ENCODE results near the gene PLCD1.
"Not testable (repeated sequence)": the region's sequence is repeated elsewhere in the genome, so short reads cannot be mapped to it uniquely, and the experiment has no call there.

The PLCD1 gene

DNA sequence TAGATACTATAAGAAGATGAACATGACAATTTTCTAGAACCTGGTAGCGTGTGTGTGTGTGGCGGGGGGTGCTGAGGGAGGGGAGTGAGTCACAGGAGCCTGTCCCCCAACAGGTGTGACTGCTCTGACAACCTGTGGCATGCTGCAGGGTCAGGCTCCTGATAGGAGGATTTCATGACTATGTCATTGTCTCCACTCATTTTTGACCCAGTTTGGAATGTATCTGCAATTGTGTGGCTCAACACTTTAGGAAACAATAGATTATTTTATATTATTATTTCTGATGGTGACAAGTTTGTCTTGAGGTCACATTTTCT lies 48.1 kb downstream of the PLCD1 start:
- in situ Hi-C loops (cut with HindIII; ENCODE audit: low sequenced_read_pairs) = no loop called here
- H3K4me3 ChIP-seq (ENCODE audit: low read depth, low read length) = no peak overlapping the region
- no peak for DNase-seq (ENCODE audit: low read depth, low spot score)
- TF ChIP-seq, protein P1, sequence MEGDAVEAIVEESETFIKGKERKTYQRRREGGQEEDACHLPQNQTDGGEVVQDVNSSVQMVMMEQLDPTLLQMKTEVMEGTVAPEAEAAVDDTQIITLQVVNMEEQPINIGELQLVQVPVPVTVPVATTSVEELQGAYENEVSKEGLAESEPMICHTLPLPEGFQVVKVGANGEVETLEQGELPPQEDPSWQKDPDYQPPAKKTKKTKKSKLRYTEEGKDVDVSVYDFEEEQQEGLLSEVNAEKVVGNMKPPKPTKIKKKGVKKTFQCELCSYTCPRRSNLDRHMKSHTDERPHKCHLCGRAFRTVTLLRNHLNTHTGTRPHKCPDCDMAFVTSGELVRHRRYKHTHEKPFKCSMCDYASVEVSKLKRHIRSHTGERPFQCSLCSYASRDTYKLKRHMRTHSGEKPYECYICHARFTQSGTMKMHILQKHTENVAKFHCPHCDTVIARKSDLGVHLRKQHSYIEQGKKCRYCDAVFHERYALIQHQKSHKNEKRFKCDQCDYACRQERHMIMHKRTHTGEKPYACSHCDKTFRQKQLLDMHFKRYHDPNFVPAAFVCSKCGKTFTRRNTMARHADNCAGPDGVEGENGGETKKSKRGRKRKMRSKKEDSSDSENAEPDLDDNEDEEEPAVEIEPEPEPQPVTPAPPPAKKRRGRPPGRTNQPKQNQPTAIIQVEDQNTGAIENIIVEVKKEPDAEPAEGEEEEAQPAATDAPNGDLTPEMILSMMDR (IDR thresholded peaks at IDR 0.05; ENCODE audit: low read depth, low read length) = no peak

DNA sequence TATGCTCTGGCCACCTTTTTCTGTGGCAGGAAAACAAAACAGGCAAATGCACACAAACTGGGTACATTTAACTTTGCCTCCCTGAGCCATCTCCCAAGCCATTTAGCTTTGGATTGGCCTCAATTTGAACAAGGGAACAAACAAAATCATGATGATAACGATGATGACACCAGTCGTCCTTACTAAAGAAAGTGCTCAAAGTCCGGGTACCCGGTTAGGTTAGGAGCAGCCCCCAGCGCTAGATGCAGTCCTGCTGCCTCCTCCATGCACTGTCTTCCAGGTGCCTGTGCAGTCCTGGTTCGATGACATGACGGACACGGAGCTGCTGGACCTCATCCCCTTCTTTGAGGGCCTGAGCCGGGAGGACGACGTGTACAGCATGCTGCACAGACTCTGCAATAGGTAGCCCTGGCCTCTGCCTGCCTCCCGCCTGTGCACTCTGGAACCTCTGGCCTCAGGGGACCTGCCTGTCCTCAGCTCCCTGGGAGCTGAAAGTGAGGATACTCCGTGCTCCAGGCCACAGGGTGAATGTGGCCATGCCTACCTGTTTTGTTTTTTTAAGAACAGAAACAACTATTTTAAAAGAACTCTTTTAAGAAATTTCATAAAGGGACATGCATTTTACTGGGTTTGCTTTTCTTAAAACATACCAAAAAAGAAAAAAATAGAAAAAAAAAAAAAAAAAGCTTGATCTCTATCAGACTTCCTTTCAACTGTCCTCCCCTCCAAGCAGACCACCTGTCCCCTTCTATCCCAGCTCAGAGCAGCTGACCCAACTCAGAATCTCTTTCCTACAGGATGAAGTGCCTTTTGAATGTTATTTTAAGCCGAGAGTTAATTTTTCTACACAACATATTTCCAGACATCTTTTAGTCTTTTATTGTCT lies 48.7 kb downstream of the PLCD1 start:
- no peak for DNase-seq (ENCODE audit: low read depth, low spot score)
- in situ Hi-C loops (cut with HindIII; ENCODE audit: low sequenced_read_pairs) = no loop called here
- TF ChIP-seq, protein P1 (IDR thresholded peaks at IDR 0.05; ENCODE audit: low read depth, low read length) = no peak
- no peak overlapping the region for H3K4me3 ChIP-seq (ENCODE audit: low read depth, low read length)

DNA sequence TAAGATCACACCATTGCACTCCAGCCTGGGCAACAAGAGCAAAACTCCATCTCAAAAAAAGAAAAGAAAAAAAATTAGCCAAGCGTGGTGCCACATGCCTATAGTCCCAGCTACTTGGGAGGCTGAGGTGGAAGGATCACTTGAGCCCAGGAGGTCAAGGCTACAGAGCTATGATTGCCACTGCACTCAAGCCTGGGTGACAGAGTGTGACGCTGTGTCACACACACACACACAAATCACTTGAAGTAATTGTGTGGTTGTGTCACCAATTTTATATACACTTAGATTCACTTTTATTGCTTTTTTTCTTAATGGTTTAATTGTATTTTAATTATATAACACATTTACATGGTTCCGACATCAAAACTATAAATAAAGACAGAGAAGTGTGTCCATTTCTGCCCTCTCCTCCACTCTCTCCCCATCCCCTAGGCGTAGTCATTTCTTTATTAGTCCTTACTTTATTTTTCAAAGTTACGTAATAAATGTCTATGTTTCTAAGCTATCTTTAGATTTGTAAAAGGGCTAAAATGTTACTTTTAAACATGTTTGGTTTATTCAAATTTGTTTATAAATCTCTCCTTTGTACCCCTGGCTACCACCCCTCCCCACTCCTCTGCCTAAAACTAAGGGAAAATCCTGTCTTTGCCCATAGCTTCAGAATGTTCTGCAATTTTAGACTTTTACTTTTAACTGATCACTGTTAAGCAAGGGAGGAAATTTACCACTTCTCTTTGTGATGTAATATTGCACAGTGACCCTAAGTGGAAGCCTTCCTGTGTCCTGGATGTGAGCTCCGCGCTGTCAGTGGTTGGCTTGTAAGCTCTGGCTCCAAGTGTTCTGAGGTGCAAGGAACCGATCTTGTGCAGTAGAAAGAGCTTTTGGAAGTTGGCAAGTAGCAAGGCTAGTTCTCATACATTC lies 49.6 kb downstream of the PLCD1 start:
- no peak overlapping the region for H3K4me3 ChIP-seq (ENCODE audit: low read depth, low read length)
- in situ Hi-C loops (cut with HindIII; ENCODE audit: low sequenced_read_pairs) = no loop called here
- TF ChIP-seq, protein P1 (IDR thresholded peaks at IDR 0.05; ENCODE audit: low read depth, low read length) = no peak
- DNase-seq (ENCODE audit: low read depth, low spot score) = no peak

DNA sequence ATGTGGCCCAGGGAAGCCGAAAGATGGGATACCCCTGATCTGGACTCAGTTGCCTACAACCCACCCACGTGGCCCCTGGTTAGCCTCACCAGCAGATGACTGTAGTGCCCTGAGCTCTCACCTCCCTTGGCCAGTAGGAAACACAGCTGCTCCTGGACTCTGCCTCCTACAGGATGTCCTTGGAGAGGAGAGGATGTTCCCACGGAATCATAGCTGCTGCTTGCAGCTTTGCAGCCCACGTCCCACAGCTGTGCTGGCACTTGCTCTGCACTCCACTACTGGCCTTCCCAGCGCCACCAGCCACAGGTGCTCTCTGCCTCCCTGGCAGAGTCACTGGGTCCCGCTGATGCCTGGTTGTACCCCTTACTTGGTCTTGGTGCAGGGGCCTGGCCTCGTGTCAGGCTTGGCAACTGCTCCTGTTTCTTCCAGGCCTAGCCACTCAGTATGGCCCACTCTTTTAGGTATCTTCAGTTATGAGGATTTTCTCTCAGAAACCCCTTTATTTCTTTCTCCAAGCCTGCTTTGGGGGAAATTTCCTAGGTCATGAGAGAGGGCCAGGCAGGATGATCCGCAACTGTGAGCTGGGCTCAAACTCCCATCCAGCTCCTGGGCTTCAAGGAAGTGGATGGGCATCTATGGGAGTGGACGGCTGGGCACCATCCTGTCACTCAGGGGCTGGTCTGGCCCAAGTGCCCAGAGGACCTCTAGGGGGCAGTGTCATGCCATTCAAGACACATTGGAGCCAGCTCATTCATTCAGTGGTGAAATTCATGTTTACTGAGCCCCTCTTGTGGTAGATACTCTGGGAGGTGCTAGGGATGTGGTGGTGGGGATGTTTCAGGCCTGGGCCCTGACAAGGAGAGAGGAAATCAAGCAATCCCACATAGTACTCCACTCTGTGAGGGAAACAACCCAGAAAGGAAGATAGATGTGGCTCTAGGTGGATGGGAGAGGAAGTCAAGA lies 55.0 kb downstream of the PLCD1 start:
- no peak overlapping the region for H3K4me3 ChIP-seq (ENCODE audit: low read depth, low read length)
- in situ Hi-C loops (cut with HindIII; ENCODE audit: low sequenced_read_pairs) = no loop called here
- peak; percentile 46 for DNase-seq (ENCODE audit: low read depth, low spot score)
- TF ChIP-seq, protein P1 (IDR thresholded peaks at IDR 0.05; ENCODE audit: low read depth, low read length) = peak; percentile 81

DNA sequence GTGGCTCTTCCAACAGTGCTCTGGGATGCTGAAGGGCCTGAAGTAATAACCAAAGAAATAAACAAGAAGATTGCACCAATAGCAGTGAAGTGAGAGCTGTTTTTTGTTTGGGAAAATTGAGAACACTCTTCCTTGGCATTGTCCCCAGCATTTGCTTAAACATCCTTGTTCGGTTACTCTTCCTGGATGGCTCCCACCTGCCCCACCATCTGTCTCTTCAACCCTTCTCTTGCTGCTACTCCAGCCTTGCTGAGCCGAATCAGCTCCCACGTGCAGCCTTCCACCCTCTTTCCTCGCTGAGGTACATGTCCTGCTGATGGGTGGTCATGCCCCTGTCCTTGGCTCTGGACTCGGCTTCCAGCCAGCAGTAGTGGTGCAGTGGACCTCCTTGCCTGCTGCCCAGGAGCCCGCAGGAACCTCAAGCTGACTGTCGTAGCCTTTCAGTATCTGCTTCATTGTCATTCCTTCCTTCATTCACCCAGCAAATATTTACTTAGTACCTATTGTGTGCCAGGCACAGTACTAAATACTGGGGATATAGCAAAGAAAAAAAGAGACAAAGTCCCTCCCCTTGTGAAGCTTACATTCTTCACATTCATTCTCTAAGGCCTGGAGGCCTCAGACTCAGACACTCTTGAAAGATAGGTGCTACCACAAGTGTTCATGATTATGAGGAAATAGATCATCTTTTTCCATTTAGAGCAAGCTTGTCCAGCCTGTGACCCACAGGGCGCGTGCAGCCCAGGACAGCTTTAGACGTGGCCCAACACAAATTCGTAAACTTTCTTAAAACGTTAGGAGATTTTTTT lies 56.0 kb downstream of the PLCD1 start:
- no peak overlapping the region for H3K4me3 ChIP-seq (ENCODE audit: low read depth, low read length)
- in situ Hi-C loops (cut with HindIII; ENCODE audit: low sequenced_read_pairs) = no loop called here
- TF ChIP-seq, protein P1 (IDR thresholded peaks at IDR 0.05; ENCODE audit: low read depth, low read length) = no peak
- DNase-seq (ENCODE audit: low read depth, low spot score) = no peak

DNA sequence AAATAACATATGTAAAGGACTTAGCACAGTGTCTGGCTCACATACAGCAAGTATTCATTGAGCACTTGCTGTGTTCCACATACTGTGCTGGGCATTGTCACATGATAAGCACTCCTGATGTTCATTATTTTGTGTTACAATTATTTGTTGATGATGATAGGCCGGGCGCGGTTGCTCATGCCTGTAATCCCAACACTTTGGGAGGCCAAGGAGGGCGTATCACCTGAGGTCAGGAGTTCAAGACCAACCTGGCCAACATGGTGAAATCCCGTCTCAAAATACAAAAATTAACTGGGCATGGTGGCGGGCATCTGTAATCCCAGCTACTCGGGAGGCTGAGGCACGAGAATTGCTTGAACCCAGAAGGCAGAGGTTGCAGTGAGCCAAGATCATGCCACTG lies 57.4 kb downstream of the PLCD1 start:
- H3K4me3 ChIP-seq (ENCODE audit: low read depth, low read length); in situ Hi-C loops (cut with HindIII; ENCODE audit: low sequenced_read_pairs); DNase-seq (ENCODE audit: low read depth, low spot score): not testable (repeated sequence)
